OCI-M2 (cell line): Measurements from ENCODE around the gene UBASH3B.

Source experiments
- DNase-seq: peaks from one replicate; lab custom pipeline; 2025; ENCODE audit not compliant: unreplicated experiment; lab: John Stamatoyannopoulos, UW

Gene UBASH3B

GRCh38 chr11:122751292-122752070, 96.0 kb downstream of the UBASH3B start:
- no peak for DNase-seq

GRCh38 chr11:122754028-122754427, 98.5 kb downstream of the UBASH3B start:
- no peak for DNase-seq

- no peak for DNase-seq
Measured at GRCh38 chr11:122754553-122755322, 99.2 kb downstream of the UBASH3B start.

- DNase-seq = no peak
Measured at GRCh38 chr11:122755409-122755808, 99.9 kb downstream of the UBASH3B start.

GRCh38 chr11:122755941-122756340, 100.4 kb downstream of the UBASH3B start:
- DNase-seq = no peak

- DNase-seq = no peak
Measured at GRCh38 chr11:122756417-122756816, 100.9 kb downstream of the UBASH3B start.

GRCh38 chr11:122757201-122757600, 101.7 kb downstream of the UBASH3B start:
- no peak for DNase-seq

- no peak for DNase-seq
Measured at GRCh38 chr11:122758339-122758738, 102.8 kb downstream of the UBASH3B start.

- no peak for DNase-seq
Measured at GRCh38 chr11:122758974-122759373, 103.5 kb downstream of the UBASH3B start.

GRCh38 chr11:122763108-122763507, 107.6 kb downstream of the UBASH3B start:
- DNase-seq = no peak

- DNase-seq = no peak
Measured at GRCh38 chr11:122764371-122765090, 109.0 kb downstream of the UBASH3B start.

- DNase-seq = no peak
Measured at GRCh38 chr11:122765487-122766131, 110.1 kb downstream of the UBASH3B start.

GRCh38 chr11:122769126-122769780, 113.7 kb downstream of the UBASH3B start:
- no peak for DNase-seq

- DNase-seq = no peak
Measured at GRCh38 chr11:122772945-122773344, 117.4 kb downstream of the UBASH3B start.

GRCh38 chr11:122773781-122774266, 118.3 kb downstream of the UBASH3B start:
- no peak for DNase-seq

- no peak for DNase-seq
Measured at GRCh38 chr11:122775675-122776271, 120.3 kb downstream of the UBASH3B start.

- DNase-seq = no peak
Measured at GRCh38 chr11:122776546-122776945, 121.0 kb downstream of the UBASH3B start.

GRCh38 chr11:122777343-122777742, 121.8 kb downstream of the UBASH3B start:
- DNase-seq = no peak

- DNase-seq = no peak
Measured at GRCh38 chr11:122778148-122778547, 122.6 kb downstream of the UBASH3B start.

GRCh38 chr11:122779047-122779629, 123.6 kb downstream of the UBASH3B start:
- DNase-seq = no peak
